Forelimb muscle (tissue), 1 donor: ENCODE data around the gene GAPVD1. TPM values are rescaled to one million over a fixed set of nuclear protein-coding genes. Genes with fewer than 3 reads are reported as not detected.
"Not testable (repeated sequence)": the region's sequence is repeated elsewhere in the genome, so short reads cannot be mapped to it uniquely, and the experiment has no call there.

ENCODE experiments used
- DNase-seq: peaks from one replicate; pipeline ENCODE4 v3.0.0-alpha.2; 2013; ENCODE audit warnings: low read depth
- polyA plus RNA-seq: library from polyadenylated mRNA; unstranded; fragments of 120-200 nt; gene quantifications from one replicate; pipeline ENCODE4 v1.2.1, GENCODE V29; 2013; ENCODE audit not compliant: insufficient read length

Gene GAPVD1
- polyA plus RNA-seq, 1 donor: 20.5 TPM

DNA sequence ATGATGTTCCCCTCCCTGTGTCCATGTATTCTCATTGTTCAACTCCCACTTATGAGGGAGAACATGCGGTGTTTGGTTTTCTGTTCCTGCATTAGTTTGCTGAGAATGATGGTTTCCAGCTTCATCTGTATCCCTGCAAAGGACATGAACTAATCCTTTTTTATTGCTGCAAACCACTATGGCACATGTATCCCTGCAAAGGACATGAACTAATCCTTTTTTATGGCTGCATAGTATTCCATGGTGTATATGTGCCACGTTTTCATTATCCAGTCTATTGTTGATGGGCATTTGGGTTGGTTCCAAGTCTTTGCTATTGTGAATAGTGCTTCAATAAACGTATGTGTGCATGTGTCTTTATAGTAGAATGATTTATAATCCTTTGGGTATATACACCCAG is 54.7 kb downstream of the GAPVD1 start:
- DNase-seq: not testable (repeated sequence)

GRCh38 chr9:125317704-125318103 is 56.1 kb downstream of the GAPVD1 start:
- no peak for DNase-seq

- DNase-seq: no peak
Measured at GRCh38 chr9:125321496-125321895, 59.9 kb downstream of the GAPVD1 start.

GRCh38 chr9:125323615-125324014 is 62.0 kb downstream of the GAPVD1 start:
- no peak for DNase-seq

- no peak for DNase-seq
Measured at GRCh38 chr9:125325826-125326225, 64.2 kb downstream of the GAPVD1 start.

DNA sequence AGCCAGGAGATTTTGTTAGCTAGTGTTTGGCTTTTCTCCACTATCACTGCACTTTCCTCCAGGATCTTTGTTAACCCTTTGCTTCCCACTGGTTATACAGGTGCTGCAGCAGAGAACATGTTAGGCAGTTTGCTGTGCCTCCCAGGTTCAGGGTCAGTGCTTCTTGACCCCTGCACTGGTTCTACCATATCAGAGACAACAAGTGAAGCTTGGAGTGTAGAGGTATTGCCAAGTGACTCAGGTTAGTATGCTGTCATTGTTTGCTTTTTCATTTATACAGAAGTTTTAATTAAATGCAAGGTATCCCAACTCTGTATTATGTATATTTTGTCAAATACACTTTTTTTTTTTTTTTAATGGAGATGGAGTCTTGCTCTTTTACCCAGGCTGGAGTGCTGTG is 68.4 kb downstream of the GAPVD1 start:
- DNase-seq: no peak

GRCh38 chr9:125330587-125330986 is 69.0 kb downstream of the GAPVD1 start:
- no peak for DNase-seq

DNA sequence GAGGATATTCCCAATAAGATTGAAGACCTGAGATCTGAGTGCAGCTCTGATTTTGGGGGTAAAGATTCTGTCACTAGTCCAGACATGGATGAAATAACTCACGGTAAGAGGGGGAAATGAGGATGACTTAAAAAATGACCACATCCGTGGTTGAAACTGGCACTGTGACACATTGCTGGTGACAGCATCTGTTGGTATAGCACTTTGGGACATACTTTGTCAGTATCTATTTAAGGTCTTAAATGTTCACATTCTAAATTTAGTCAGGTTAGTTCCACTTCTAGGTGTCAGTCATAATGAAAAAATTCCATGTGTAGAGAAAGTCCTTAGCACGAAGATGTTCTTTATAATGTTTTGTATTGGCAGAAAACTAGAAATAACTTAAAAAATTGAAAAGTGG is 70.9 kb downstream of the GAPVD1 start:
- no peak for DNase-seq

DNA sequence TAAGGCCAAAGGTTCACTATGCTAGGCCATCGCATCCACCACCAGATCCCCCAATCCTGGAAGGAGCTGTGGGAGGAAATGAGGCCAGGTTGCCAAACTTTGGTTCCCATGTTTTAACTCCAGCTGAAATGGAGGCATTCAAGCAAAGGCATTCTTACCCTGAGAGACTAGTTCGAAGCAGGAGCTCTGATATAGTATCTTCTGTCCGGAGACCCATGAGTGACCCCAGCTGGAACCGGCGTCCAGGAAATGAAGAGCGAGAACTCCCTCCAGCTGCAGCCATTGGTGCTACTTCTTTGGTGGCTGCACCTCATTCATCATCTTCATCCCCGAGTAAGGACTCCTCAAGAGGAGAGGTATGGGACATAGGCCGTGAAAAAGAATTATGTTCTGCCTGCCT is 75.6 kb downstream of the GAPVD1 start:
- no peak for DNase-seq

- DNase-seq: no peak
Measured at GRCh38 chr9:125338929-125339328, 77.3 kb downstream of the GAPVD1 start.

- no peak for DNase-seq
Measured at GRCh38 chr9:125341566-125341965, 79.9 kb downstream of the GAPVD1 start.

- DNase-seq: no peak
Measured at GRCh38 chr9:125343518-125344275, 82.1 kb downstream of the GAPVD1 start.

DNA sequence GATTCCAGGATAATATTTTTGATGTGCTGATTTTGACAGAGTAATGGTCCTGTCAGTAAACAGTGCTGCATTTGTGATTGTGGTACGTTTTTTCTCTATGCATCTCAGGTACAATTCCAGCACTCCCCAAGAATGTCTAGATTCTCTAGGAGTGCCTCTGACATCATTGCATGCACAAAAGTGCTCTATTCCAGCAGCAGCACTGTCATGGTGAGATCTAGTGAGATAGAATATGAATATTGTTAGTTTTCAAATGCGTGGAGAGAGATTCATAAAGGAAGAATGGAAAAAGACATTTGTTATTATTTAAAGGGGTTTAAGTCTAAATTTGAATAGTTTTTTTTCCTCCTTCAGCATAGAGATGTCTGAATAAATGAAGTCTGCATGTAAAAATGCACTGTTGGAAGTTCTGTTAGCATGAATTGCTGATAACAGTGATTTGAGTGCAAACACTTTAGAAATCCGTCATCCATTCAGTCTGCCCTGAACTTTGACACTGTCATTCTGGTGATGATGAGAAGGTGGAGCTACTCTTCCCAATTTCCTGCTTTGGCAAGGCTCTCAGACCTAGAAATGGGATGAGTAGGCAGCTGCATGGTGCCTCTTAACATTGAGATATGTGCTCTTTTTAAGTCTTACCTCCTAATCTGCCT is 84.6 kb downstream of the GAPVD1 start:
- no peak for DNase-seq

DNA sequence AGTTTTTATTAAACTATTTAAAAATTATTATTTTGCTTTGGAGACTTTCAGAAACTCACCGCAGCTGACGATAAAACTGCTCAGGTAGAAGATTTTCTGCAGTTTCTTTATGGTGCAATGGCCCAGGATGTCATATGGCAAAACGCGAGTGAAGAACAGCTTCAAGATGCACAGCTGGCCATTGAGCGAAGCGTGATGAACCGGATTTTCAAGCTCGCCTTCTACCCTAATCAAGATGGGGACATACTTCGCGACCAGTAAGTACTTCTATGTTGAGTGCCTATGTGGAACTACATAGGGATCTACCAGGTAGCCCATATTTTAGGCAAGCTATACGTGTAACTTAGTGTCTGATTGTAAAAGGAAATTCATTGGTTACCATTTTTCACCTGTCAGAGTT is 94.0 kb downstream of the GAPVD1 start:
- no peak for DNase-seq

GRCh38 chr9:125356032-125356431 is 94.4 kb downstream of the GAPVD1 start:
- no peak for DNase-seq

GRCh38 chr9:125359011-125359410 is 97.4 kb downstream of the GAPVD1 start:
- DNase-seq: no peak

GRCh38 chr9:125360601-125361000 is 99.0 kb downstream of the GAPVD1 start:
- DNase-seq: no peak

GRCh38 chr9:125361837-125362531 is 100.4 kb downstream of the GAPVD1 start:
- DNase-seq: no peak

- no peak for DNase-seq
Measured at GRCh38 chr9:125366676-125367075, 105.0 kb downstream of the GAPVD1 start.

GRCh38 chr9:125370786-125371185 is 109.2 kb downstream of the GAPVD1 start:
- no peak for DNase-seq

DNA sequence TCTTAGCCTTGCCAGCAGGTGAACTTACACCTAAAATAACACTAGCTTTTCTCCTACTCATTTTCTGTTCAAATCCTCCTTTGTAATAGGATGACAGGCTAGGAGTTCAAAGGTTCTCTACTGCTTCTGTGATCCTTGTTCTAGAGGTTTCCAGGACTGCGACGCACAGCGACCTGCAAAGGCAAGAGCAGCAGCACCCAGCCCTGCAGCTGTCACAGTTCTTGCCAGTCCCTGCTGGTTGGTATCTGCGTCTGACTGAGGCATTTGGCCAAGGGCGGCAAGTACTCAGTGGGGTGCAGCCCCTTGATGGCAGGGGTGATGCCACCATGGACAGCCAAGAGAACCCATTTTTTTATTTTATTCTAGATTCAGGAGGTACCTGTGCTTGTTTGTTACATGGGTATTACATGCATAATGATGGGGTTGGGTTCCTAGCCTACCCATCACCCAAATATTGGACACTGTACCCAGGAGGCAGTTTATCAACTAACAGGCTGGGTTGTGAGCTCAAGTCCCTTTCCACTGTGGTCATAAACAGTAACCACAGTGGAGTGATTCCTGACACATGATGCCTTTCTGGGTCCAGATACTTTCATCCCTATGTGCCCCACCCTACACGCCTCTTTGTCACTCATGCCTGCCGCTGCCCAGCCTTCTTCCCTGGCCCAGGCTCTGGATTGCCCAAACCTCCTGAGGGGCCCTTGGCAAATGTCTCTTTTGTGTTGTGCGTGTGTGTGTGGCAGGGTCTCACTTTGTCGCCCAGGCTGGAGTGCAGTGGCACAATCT is 111.0 kb downstream of the GAPVD1 start:
- DNase-seq: no peak
